Endodermal cell (in vitro differentiated cells): ENCODE data around the gene C1QTNF6. TPM values are rescaled to one million over a fixed set of nuclear protein-coding genes. Genes with fewer than 3 reads are reported as not detected.

Experiments
- DNase-seq: peaks from one replicate; pipeline ENCODE4 v3.0.0-alpha.2; 2017
- H3K27ac ChIP-seq: 2 replicates; pipeline ENCODE4 v1.5.1; 2013; ENCODE audit warnings: mild to moderate bottlenecking, low read depth, low read length, moderate library complexity
- H3K27me3 ChIP-seq: 2 replicates; pipeline ENCODE4 v1.6.1; 2013; ENCODE audit warnings: mild to moderate bottlenecking, low read length, moderate library complexity; ENCODE audit not compliant: insufficient read depth, control insufficient read depth, poor library complexity, severe bottlenecking
- H3K36me3 ChIP-seq: 2 replicates; pipeline ENCODE4 v1.7.0; 2013; ENCODE audit warnings: mild to moderate bottlenecking, low read length, moderate library complexity; ENCODE audit not compliant: control insufficient read depth, insufficient read depth
- H3K4me1 ChIP-seq: one replicate; pipeline ENCODE4 v1.7.0; 2013; ENCODE audit warnings: low read length; ENCODE audit not compliant: control insufficient read depth, insufficient read depth
- H3K4me3 ChIP-seq: 2 replicates; pipeline ENCODE4 v1.5.1; 2013; ENCODE audit warnings: mild to moderate bottlenecking, low read length, moderate library complexity
- H3K9ac ChIP-seq: 2 replicates; pipeline ENCODE4 v1.6.1; 2013; ENCODE audit warnings: mild to moderate bottlenecking, low read length, moderate library complexity; ENCODE audit not compliant: poor library complexity, severe bottlenecking; ENCODE audit errors: extremely low read depth
- H3K9me3 ChIP-seq: 2 replicates; pipeline ENCODE4 v1.6.1; 2013; ENCODE audit warnings: mild to moderate bottlenecking, low read length, moderate library complexity; ENCODE audit not compliant: control insufficient read depth
- H3K27ac Mint-ChIP-seq: 2 replicates; pipeline ENCODE4 v1.8.0; 2020; ENCODE audit warnings: mixed read lengths
- H3K27me3 Mint-ChIP-seq: 2 replicates; pipeline ENCODE4 v1.8.0; 2021; ENCODE audit warnings: mild to moderate bottlenecking, mixed read lengths; ENCODE audit not compliant: insufficient read depth
- H3K36me3 Mint-ChIP-seq: 2 replicates; pipeline ENCODE4 v1.8.0; 2020; ENCODE audit warnings: low read depth, mixed read lengths
- H3K4me1 Mint-ChIP-seq: 2 replicates; pipeline ENCODE4 v1.8.0; 2020; ENCODE audit warnings: mixed read lengths
- H3K4me3 Mint-ChIP-seq: 2 replicates; pipeline ENCODE4 v1.8.0; 2020; ENCODE audit warnings: mild to moderate bottlenecking, moderate library complexity, mixed read lengths
- H3K9me3 Mint-ChIP-seq: 2 replicates; pipeline ENCODE4 v1.8.0; 2020; ENCODE audit warnings: mild to moderate bottlenecking, mixed read lengths
- WGBS, 2 experiments: methylation state at CpG; one replicate each; pipeline versions ENCODE4 v1.1.5 to v1.1.7; 2013; ENCODE audit warnings: missing lambda C conversion rate in 2 of 2, mixed read lengths in 1 of 2; ENCODE audit not compliant: insufficient coverage in 1 of 2, insufficient read length in 1 of 2; 5-methylcytosine and 5-hydroxymethylcytosine counted together
- total RNA-seq, 2 donors: library from RNA; stranded (reverse); fragmentation: NEBNext Ultra II Directional in 1 of 2; extraction: Animal tissue kit (Norgen Biotek cat#: 25700) in 1 of 2; gene quantifications; 2 replicates in 1 of 2; 3 replicates in 1 of 2; pipeline ENCODE4 v1.2.1, GENCODE V29; 2021
- TF ChIP-seq, protein P1 (sequence below): fragments of 200-600 bp; sonication (generic); conservative IDR thresholded peaks from 2 replicates; pipeline ENCODE4 v1.5.0; 2021; ENCODE audit warnings: antibody characterized with exemption, mild to moderate bottlenecking

C1QTNF6 gene
- total RNA-seq, 2 donors from 2014 or later, result 15.5 to 16.9 TPM

- H3K9me3 Mint-ChIP-seq, result no peaks in the 10 kb centered on the region
- Histone ChIP-seq H3K36me3 (no peaks in the 10 kb centered on the region), H3K9me3 (no peaks in the 10 kb centered on the region), H3K9ac (no peak overlapping the region), H3K4me1 (no peaks in the 10 kb centered on the region), H3K4me3 (no peak overlapping the region), H3K27me3 (no peaks in the 10 kb centered on the region), H3K27ac (no peak overlapping the region)
- WGBS, 2 experiments, result 86% methylated on average over 10 to 15 of the region's 15 CpGs
- TF ChIP-seq, protein P1, sequence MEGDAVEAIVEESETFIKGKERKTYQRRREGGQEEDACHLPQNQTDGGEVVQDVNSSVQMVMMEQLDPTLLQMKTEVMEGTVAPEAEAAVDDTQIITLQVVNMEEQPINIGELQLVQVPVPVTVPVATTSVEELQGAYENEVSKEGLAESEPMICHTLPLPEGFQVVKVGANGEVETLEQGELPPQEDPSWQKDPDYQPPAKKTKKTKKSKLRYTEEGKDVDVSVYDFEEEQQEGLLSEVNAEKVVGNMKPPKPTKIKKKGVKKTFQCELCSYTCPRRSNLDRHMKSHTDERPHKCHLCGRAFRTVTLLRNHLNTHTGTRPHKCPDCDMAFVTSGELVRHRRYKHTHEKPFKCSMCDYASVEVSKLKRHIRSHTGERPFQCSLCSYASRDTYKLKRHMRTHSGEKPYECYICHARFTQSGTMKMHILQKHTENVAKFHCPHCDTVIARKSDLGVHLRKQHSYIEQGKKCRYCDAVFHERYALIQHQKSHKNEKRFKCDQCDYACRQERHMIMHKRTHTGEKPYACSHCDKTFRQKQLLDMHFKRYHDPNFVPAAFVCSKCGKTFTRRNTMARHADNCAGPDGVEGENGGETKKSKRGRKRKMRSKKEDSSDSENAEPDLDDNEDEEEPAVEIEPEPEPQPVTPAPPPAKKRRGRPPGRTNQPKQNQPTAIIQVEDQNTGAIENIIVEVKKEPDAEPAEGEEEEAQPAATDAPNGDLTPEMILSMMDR, result no peak
- no peak overlapping the region for H3K4me3 Mint-ChIP-seq
- H3K27me3 Mint-ChIP-seq, result peaks cover 7% of the 10 kb centered on the region
- DNase-seq, result no peak
- peaks cover 5% of the 10 kb centered on the region for H3K4me1 Mint-ChIP-seq
- H3K36me3 Mint-ChIP-seq, result no peaks in the 10 kb centered on the region
- H3K27ac Mint-ChIP-seq, result no peak overlapping the region
Observed at GRCh38 chr22:37210041-37210803, 22.2 kb upstream of the C1QTNF6 start.

- Mint-ChIP-seq H3K36me3 (no peaks in the 10 kb centered on the region), H3K27me3 (peaks cover 7% of the 10 kb centered on the region), H3K27ac (no peak overlapping the region), H3K4me1 (peaks cover 2% of the 10 kb centered on the region), H3K9me3 (no peaks in the 10 kb centered on the region), H3K4me3 (no peak overlapping the region)
- no peaks in the 10 kb centered on the region for H3K36me3 ChIP-seq
- H3K4me1 ChIP-seq, result no peaks in the 10 kb centered on the region
- H3K27me3 ChIP-seq, result no peaks in the 10 kb centered on the region
- no peak for DNase-seq
- TF ChIP-seq, protein P1, result no peak
- no peak overlapping the region for H3K4me3 ChIP-seq
- H3K9me3 ChIP-seq, result no peaks in the 10 kb centered on the region
- no peak overlapping the region for H3K27ac ChIP-seq
- H3K9ac ChIP-seq, result no peak overlapping the region
- 86 to 91% methylated on average over 6 to 9 of the region's 9 CpGs for WGBS, 2 experiments
Observed at GRCh38 chr22:37209140-37209845, 21.2 kb upstream of the C1QTNF6 start.

DNA sequence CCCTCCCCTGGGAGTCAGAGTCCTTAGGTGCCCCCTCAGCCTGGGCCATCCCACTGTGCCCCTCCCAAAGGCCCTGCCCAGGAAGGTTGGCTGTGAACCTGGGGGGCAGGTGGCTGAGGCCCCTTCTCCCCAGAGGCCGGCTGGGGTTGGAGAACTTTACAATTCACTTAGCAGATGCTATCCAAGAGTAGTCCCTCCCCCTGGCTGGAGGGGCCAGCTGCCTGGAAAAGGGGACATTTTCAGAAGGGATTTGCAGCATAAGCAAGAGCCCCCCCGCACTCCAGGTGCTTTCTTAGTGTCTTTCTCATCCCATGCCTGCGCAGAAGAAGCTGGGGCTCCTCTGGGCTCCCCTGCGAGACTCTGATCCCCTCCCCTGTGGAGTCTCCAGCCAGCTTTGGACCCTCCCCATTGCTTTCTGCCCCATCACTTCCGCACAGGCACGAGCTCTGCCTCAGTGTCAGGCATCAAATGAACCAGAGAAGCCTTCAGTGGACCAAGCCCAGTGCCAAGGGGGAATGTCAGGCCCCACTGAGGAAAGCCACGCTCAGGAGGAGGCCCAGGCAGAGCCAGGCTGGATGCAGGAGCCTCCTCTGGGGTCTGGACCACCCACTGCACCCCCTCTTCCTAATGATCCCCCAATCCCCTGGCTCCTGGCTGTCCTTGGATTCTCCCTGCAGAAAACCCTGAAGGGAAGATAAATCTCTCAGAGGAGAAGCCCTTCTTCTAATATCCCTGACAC is 20.5 kb upstream of the C1QTNF6 start:
- H3K36me3 ChIP-seq, result no peaks in the 10 kb centered on the region
- peaks cover 7% of the 10 kb centered on the region for H3K27me3 Mint-ChIP-seq
- H3K9me3 ChIP-seq, result no peaks in the 10 kb centered on the region
- no peak overlapping the region for H3K27ac ChIP-seq
- no peaks in the 10 kb centered on the region for H3K36me3 Mint-ChIP-seq
- no peaks in the 10 kb centered on the region for H3K4me1 ChIP-seq
- H3K9me3 Mint-ChIP-seq, result no peaks in the 10 kb centered on the region
- H3K27ac Mint-ChIP-seq, result no peak overlapping the region
- WGBS, 2 experiments, result 81 to 86% methylated on average over 5 to 7 of the region's 7 CpGs
- H3K27me3 ChIP-seq, result no peaks in the 10 kb centered on the region
- no peak overlapping the region for H3K9ac ChIP-seq
- H3K4me3 Mint-ChIP-seq, result no peak overlapping the region
- H3K4me1 Mint-ChIP-seq, result peaks cover 2% of the 10 kb centered on the region
- TF ChIP-seq, protein P1, result no peak
- no peak for DNase-seq
- H3K4me3 ChIP-seq, result no peak overlapping the region
